Pulmonary artery endothelial cell (primary cell): ENCODE data around the gene SLCO6A1. TPM values are rescaled to one million over a fixed set of nuclear protein-coding genes. Genes with fewer than 3 reads are reported as not detected.

Experiments
- DNase-seq: peaks from one replicate; pipeline ENCODE4 v3.0.0-alpha.2; 2011; ENCODE audit warnings: low read depth, low spot score
- total RNA-seq: library from RNA; depleted of rRNA; stranded (reverse); fragments of >200 nt; gene quantifications from 2 replicates; pipeline ENCODE4 v1.2.3, GENCODE V29; 2014

Gene SLCO6A1
- total RNA-seq, 1 donor from 2014 or later, result not detected

DNA sequence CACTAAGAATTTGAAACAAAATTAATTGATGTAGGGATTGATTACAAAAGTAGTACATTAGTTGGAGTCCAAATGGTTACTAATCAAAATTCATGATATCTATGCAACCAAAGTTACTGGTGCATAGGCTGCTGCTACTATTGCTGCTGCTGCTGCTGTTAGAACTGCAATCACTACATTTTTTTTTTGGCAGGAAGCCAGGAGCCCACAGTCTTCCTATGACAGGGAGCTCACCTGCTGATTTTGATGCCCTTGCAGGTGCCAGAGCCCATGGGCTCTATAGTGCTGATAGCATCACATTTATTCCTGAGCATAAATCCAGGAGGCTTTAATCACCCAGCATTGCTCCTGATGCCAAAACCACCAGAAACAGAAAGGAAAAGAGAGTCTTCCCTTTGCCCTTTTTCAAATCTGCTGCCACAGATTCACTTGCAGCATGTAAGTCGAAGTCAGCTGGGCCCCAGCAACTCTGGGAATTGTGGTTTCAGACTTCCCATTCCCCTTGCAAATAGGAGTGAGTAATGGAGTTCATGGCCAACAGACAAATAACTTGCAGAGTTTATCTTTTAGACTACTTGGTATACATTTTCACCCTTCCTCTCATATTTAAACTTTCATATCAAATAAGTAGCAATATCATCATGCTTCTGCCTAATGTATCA lies 17.6 kb downstream of the SLCO6A1 start:
- DNase-seq, result no peak

DNA sequence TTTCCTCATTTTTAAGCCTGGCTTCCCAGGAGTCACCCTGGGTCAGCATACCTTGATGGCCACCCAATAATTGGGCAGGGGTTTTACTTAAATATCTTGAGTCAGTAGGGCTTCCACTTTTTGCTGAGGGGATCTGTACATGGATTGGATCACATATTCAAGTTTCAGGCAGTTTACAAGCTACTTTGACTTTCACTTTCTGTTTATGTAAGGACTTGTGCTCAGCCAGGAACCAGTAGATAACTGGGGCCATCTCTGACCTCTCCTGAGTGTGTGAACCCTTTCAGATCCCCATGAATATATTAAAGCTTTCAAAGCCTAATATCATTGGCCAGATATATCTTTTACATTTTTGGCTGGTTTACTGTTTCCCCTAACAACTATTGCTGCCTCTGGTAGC lies 45.1 kb downstream of the SLCO6A1 start:
- no peak for DNase-seq

- no peak for DNase-seq
Observed at GRCh38 chr5:102451082-102451481, 47.7 kb downstream of the SLCO6A1 start.

DNA sequence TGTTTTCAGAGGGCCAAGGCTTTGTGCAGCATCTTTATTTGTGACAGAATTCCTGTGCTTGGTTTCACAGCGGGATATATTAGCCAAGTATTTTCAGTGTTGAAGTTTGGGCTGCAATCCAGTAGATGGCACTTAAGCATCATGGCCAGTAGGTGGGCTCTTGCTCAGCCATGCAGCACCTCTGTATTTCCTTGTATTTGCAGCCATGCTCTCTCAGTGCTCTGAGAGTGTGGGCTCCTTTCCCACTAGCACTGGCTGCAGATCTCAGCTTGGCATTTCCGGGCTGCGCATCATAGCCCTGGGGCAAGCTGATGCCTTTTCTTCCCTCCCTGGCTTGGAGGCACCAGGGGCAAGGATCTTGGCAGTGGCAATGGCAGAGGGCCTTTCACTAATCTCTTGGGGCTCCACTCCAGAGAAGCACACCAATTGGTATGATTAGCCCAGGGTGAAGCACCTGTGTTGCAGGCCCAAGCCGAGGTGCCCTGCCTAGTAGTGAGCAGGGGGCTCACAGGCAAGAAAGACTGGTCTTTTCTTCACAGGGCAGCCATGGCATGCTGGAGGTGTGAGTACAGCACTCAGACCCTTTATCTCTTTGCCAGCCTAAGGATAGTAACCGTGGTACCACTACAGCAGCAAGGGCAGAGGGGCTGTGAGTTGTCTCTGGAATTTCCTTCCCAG lies 48.3 kb downstream of the SLCO6A1 start:
- DNase-seq, result no peak

GRCh38 chr5:102433473-102433872 lies 65.3 kb downstream of the SLCO6A1 start:
- DNase-seq, result no peak

DNA sequence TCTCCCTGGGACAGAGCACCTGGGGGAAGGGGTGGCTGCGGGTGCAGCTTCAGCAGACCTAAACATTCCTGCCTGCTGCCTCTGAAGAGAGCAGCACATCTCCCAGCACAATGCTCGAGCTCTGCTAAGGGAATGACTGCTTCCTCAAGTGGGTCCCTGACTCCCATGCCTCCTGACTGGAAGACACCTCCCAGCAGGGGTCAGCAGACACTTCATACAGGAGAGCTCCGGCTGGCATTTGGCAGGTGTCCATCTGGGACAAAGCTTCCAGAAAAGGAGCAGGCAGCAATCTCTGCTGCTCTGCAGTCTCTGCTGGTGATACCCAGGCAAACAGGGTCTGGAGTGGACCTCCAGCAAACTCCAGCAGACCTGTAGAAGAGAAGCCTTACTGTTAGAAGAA lies 77.2 kb downstream of the SLCO6A1 start:
- DNase-seq, result no peak

DNA sequence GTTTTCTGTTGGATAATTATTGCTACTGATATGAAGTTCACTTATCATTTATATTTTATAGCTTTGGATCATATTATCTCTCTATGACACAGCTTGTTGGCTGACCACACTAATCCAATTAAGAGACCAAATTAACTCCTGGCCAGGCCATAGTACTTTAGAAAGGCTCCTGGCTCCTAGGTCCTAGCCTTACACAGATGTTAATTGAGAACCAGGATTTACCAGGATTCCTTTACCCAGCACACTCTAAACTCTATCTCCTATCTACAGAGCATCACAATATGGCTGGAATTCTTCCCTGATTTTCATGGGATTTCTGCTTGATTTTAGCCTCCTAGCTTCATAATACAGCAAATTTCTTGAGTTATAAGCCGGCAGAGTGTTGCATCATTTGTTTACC lies 80.3 kb downstream of the SLCO6A1 start:
- no peak for DNase-seq

GRCh38 chr5:102414448-102414847 lies 84.4 kb downstream of the SLCO6A1 start:
- DNase-seq, result no peak

GRCh38 chr5:102388235-102388634 lies 110.6 kb downstream of the SLCO6A1 start:
- no peak for DNase-seq

- DNase-seq, result no peak
Observed at GRCh38 chr5:102385365-102385764, 113.4 kb downstream of the SLCO6A1 start.

DNA sequence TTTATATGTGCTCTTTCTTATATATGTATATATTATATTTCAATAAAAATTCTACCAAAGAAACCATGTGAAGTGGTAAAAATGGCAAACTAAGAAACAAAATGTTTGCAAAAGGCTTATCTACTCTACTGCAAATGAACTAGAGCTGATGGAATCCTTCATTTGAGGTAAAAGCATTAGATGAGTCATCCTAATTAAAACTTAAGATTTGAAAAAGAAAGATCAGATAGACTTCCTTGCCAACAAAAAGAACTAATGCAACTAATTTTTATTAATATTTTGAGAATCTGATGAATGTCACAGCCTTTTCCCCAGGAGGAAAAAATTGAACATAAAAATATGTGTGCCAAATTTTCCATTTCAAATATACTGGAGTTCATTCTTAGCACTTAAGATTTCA lies 118.6 kb downstream of the SLCO6A1 start:
- DNase-seq, result no peak

- no peak for DNase-seq
Observed at GRCh38 chr5:102375876-102376275, 122.9 kb downstream of the SLCO6A1 start.

- DNase-seq, result no peak
Observed at GRCh38 chr5:102375272-102375671, 123.5 kb downstream of the SLCO6A1 start.

DNA sequence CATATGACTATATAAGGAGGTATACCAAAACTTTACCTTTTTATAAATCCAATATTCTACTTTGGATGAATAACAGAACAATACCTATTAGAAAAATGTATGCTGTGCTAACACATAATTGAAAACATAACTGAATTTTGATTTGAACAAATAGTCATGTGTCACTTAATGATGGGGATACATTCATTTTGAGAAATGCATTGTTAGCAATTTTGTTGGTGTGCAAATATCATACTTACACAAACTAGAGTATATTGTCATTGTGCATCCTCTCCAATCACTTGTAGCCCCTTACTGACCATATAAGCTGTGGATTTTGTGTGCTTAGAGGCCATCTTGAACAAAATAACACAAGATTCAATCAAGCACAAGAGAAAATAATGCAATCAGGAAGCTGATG lies 130.4 kb downstream of the SLCO6A1 start:
- DNase-seq, result no peak

GRCh38 chr5:102341681-102342288 lies 157.0 kb downstream of the SLCO6A1 start:
- DNase-seq, result no peak

DNA sequence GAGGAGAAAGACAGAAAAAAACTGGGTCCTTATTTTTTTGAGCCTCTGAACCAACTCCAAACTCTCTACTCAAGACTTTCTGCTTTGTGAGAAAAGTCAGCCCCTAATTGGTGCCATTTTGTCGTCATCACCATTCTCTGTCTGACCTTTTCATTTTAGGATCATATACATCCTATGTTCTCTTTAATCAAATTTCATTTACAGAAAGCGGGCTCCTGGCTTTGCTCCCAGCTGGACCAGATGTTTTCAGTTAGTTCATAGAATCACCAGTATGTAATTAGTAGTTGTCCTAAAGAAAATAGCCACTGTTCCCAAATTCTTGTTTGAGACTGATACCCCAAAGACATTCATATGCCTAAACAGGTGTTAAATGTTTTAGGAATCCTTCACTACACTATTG lies 174.1 kb downstream of the SLCO6A1 start:
- DNase-seq, result no peak

Other genes starting within 250 kb of the SLCO6A1 start
- gene SLCO4C1, start 202.7 kb downstream of the SLCO6A1 start, total RNA-seq, result not detected in 2 replicates